Activated CD4-positive, alpha-beta T cell treated with anti-CD3 and anti-CD28 coated beads, Interleukin-2, amount 50 U/mL, for 24 hours (primary cell): ENCODE results near the gene GJA9.

Experiments
- DNase-seq, 2 donors: peaks; one replicate each; pipeline ENCODE4 v3.0.0-alpha.2; 2020; ENCODE audit warnings: low read depth in 1 of 2, low spot score in 1 of 2

Gene GJA9

GRCh38 chr1:38832370-38832734 lies 49.0 kb downstream of the GJA9 start:
- no peak for DNase-seq

GRCh38 chr1:38831731-38832369 lies 49.5 kb downstream of the GJA9 start:
- no peak for DNase-seq

- DNase-seq = no peak
Observed at GRCh38 chr1:38829368-38829767, 52.0 kb downstream of the GJA9 start.

- no peak for DNase-seq
Observed at GRCh38 chr1:38827318-38827717, 54.1 kb downstream of the GJA9 start.

GRCh38 chr1:38826886-38827285 lies 54.5 kb downstream of the GJA9 start:
- no peak for DNase-seq

GRCh38 chr1:38826262-38826661 lies 55.1 kb downstream of the GJA9 start:
- no peak for DNase-seq
